GM21529 (cell line): ENCODE measurements around the gene GOLIM4.
"Not testable (repeated sequence)": the region's sequence is repeated elsewhere in the genome, so short reads cannot be mapped to it uniquely, and the experiment has no call there.

Source experiments
- ATAC-seq: cut with Tn5 transposase; IDR thresholded peaks from one replicate; pipeline ENCODE4 v1.9.1; 2021; ENCODE audit not compliant: unreplicated experiment

GOLIM4 gene

DNA sequence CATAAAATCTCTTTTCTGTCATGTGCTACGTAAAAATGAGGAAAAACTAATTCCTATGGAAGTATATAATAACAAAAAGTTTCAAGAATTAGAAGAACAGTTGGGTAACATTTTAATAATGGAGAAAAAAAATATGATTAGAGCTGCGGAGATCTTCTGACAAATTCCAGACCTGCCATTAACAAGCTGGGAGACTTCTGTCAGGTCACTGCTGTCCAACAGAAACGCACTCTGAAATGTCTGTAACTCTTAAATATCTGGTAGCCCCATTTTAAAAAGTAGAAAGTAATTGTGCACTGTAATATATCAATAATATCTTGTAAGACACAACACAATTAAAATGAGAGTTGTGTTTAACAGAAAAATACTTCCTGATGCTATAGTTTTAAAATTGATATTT is 15.7 kb downstream of the GOLIM4 start:
- ATAC-seq, result no peak

GRCh38 chr3:168077091-168077490 is 18.6 kb downstream of the GOLIM4 start:
- ATAC-seq, result no peak

DNA sequence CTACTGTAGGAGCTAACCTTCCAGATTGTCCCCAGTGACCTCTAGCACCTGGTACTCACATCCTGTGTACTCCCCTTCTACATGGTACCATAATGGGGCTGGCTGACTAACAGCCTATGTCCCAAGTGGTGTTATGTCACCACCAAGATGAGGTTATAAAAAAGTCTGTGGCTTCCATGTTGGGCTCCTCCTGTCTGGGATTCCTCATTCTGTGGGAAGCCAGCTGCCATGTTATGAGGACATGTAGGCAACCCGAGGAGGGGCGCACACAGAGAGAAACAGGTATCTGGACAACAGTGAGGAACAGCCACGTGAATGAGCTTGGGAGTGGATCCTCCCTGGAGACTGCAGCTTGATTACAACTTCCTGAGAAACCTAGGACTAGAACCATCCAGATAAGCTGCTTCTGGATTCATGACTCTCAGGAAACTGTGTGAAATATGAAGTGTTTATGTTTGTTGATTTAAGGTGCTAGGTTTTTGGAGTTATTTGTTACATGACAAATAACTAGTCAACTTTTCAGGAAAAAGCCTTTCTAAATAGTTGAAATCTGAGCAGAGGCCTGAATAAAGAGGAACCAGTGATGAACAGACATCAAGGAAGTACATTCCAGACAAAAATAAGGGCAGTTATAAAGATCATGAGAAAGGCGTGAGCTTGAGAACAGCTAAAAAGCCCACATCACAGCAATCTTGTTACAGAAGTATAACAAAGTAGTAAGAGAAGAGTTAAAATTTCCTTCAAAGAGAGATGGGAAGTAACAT is 21.7 kb downstream of the GOLIM4 start:
- no peak for ATAC-seq

DNA sequence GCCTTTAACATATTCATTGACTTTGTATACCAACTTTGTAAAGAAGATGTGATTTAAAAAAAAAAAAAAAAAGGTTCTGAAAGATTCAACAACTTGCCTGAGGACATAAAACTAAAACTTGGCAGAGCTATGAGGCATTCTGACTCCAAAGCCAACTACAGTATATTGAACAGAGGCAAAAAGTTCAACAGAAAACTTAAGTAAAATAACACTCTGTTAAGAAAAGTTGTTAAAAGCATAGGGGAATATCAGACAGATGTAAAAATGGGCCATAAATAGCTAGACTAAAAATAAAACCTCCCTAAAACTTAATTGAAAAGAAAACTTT is 23.4 kb downstream of the GOLIM4 start:
- ATAC-seq, result no peak

DNA sequence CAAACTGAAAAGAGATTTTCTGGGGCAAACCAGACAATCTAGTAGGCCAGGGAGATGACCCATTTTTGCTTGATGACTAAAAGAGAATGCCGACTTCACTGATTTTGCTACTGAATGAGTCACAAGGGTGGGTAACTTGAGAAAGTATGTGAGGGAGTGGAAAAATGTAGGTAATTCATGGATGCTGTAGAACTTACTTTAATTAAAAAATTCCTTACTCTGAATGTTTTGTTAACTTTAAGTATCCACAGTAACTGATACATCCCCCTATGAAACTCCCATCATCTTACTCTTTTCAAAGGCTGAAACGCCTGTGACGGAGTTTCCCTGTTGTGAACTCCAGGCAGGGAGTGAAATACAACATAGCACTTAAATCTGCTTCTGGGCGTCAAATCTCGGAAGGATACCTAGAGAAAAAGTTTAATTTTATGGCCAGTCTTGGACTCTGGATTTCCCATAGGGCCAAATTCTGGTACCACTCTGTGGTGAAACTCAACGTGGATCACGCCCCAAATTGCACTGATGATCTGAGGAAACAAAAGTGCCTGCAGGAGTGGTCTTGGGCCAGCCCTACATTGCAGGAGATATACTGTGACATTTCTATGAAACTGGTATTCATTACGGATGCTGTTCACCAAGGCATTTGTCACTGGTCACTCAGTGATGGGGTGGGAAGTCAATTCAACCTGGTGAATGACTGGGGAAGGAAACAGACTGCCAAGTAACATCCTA is 24.0 kb downstream of the GOLIM4 start:
- ATAC-seq, result no peak

DNA sequence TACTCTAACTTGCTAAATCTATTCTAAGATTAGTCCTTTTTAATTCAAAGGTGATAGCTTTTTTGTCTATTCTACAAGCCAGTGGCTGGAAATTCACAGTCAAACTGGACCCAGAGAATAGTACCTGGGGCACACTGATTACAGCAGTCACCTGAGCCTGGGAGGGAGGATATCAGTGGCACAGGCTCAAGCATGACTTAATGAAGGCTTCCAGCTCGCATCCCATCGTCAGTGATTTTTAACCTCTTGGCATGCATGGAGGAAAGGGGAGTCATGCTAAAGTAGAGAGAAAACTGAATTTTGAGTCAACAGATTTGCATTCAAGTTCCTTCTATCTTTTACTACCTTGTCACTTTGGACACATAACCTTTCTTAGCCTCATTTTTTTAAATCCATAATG is 24.8 kb downstream of the GOLIM4 start:
- ATAC-seq, result no peak

- ATAC-seq, result no peak
Observed at GRCh38 chr3:168068346-168068745, 27.4 kb downstream of the GOLIM4 start.

GRCh38 chr3:168066882-168067281 is 28.8 kb downstream of the GOLIM4 start:
- ATAC-seq, result no peak

GRCh38 chr3:168065569-168065968 is 30.2 kb downstream of the GOLIM4 start:
- ATAC-seq, result no peak

DNA sequence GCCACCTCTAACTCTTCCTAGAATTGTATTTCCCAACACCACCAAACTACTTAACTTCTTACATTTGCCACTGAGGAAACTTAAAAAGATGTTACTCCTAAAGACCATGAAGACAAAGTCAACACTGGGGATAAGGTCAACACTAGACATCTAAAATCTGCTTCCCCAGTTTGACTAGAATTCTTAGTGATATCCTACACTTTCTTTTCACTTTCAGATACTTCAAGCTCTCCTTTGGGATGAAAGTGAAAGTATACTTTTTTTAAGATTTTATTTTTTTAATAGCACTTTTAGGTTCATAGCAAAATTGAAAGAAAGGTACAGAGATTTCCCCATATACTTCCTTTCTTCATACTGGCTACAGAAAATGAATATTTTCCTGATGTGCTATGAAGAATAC is 32.6 kb downstream of the GOLIM4 start:
- ATAC-seq, result no peak

DNA sequence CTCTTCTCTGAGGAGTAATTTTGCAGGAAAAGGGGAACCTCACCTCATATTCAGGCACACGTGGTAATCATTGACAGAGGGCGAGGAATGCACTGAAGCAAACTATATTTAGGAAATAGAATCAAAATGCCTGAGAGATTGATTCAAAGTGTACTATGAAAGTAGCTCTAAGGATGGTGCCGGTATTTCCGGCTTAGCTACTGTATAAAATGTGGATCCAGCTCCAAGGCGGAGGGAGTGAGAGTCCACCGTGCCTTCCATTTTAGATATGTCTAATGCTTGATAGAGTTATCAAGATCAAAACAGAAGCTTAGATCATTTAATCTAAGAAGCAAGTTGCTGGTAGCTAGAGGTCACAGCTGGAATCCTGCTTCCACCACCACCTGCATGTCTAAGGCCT is 33.0 kb downstream of the GOLIM4 start:
- ATAC-seq, result no peak

DNA sequence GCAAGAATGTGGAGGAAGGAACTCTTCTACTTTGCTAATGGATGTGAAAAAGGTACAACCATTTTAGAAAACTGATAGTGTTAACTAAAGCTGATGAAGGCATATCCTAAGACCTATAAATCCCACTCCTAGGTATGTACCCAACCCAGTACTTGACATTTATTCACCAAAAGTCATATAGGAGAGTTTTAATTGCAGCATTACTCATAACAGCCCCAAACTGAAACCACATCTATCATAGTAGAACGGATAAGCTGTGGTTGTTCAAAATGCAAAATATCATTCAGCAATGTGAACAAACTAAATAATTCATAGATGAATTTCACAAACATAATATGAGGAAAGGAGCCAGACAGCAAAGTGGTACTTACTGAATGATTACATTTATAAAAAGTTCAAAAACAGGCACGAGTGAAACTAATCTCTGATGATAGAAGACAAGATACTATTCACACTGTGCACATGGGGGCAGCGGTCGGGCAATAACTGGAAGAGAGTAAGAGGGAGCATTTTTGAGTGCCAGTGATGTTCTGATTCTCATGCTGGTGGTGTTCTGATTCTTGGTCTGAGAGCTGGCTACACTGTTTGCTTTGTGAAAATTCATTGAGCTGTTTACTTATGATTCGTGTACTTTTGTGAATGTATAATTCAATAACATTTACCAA is 34.3 kb downstream of the GOLIM4 start:
- peak; percentile 91 for ATAC-seq

DNA sequence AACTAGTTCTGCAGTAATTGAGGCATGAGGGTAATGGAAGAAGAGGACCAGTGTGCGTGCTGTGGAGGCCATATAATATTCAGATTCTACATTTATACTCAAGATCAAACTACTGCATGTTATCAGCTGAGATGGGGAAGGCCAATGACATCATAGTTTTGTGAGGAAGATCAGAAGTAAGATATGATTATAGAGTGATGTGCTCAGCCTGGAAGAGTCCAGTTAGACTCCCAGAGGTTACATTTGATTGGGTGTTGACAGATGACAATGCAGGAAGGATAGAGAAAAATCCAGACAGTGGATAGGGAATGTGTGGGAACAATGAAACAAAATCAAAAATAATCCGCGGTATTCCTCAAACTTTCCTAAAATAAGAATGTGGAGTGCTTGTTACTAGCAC is 35.4 kb downstream of the GOLIM4 start:
- no peak for ATAC-seq

DNA sequence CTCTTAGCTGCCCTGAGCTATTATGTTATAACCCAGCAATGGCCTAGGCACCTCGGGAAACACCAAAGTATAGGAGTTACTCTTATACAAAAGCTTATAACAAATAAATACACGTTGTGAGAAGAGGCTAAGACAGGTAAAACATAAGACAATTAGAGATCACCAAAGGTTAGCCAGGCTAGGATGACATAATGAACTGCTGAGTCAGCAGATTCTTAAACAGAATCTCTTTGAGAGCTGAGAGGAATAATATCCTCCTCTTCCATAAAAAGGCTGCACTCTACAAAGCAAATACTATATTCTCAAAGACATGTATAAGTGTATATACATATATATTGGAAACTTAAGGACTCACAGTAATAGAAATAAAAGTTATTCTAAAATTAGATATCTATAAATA is 37.2 kb downstream of the GOLIM4 start:
- no peak for ATAC-seq

DNA sequence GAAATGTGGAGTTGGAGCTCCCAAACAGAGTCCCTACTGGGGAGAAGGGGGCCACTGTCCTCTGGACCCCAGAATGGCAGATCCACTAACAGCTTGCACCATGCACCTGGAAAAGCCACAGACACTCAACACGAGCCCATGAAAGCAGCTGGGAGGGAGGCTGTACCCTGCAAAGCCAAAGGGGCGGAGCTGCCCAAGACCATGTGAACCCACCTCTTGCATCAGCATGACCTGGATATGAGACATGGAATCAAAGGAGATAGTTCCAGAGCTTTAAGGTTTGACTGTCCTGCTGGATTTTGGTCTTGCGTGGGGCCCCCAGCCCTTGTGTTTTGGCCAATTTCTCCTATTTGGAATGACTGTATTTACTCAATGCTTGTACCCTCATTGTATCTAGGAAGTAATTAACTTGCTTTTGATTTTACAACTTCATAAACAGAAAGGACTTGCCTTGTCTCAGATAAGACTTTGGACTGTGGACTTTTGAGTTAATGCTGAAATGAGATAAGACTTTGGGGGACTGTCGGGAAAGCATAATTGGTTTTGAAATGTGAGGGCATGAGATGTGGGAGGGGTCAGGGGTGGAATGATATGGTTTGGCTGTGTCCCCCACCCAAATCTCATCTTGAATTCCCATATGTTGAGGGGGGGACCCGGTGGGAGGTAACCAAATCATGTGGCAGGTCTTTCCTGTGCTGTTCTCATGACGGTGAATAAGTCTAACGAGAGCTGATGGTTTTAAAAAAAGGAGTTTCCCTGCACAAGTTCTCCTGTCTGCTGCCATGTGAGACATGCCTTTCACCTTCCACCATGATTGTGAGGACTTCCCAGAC is 39.1 kb downstream of the GOLIM4 start:
- ATAC-seq, result not testable (repeated sequence)

DNA sequence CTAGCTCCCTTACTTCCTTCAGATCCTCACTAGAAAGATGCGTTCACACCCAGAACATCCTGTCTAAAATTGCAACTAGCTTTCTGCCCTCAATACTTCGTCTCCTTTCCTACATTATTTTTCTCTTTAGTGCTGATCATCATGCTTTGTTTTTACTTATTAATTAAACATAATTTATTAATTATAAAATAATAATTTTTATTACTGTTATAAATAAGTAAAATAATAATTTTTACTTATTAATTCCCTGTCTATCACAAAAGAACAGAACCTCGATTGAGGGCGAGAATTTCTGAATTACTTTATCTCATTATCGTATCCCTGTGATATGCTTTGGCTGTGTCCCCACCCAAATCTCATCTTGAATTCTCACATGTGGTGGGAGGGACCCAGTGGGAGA is 41.3 kb downstream of the GOLIM4 start:
- no peak for ATAC-seq

DNA sequence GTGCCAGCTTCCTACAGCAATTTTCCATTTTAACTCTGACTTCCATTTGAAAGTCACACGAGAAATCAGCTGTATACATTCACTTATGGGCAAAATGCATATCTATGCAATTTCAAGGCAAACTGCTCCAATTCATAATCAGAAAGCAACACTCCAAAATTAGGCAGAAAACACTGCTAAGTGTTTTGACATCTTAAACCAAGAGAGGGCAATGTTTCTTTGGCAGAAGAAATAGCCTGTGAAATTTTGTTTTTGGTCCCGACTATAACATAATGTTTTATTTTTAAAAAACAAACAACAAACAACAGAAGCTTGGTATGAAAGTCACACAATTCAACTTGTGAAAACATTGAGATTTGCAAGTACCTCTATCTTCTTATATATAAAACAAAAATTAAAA is 42.6 kb downstream of the GOLIM4 start:
- no peak for ATAC-seq

- ATAC-seq, result no peak
Observed at GRCh38 chr3:168052515-168052914, 43.2 kb downstream of the GOLIM4 start.

DNA sequence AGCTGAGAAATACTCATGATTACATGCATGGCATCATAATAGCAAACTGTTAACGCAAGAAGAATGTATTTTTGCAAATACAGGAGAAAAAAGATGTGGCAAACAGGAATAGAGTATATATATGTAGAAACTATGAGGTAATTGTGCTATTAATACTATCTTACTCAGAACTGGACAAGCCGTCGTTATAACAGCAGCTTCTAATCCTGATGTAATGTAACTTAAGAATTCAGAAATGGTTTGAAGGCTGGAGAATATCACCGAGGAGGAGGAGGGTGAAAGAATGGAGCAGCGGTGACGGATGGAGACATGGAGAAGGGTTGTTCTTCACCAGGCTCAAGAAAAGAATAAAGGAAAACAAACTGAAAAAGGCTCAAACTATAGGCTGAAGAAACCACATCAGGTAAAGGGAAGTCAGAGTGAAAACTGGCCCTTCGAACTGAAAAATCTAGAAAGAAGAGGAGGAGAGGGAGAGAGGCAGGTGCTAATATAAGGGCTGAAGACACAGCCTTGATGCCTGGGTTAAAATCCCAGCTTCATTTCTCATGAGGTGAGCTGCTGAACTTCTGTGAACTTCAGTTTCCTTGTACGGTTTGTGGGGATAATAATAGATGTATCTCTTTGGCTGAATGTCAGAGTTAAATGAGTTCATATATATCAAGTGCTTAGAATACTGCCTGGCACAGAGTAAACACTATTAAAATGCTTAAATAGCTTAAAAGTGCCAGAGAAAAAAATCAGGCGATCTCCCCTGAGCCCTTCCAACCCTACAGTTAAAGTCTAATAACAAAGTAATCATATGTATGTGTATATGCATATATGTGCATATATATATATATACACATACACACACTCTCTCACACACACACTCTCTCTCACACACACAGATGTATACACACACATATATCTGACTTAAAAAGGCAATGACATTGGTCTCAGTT is 43.9 kb downstream of the GOLIM4 start:
- peak; percentile 72 for ATAC-seq

GRCh38 chr3:168051070-168051469 is 44.7 kb downstream of the GOLIM4 start:
- no peak for ATAC-seq
